Left ventricle myocardium superior (tissue), 1 donor: ENCODE data around the gene DEGS2. TPM values are rescaled to one million over a fixed set of nuclear protein-coding genes. Genes with fewer than 3 reads are reported as not detected.

ENCODE experiments used
- ATAC-seq: fragments of 200-7000 bp; cut with Tn5 transposase; one replicate; pipeline ENCODE4 v1.9.1; 2020; ENCODE audit warnings: mild to moderate bottlenecking, moderate library complexity
- DNase-seq: peaks from one replicate; pipeline ENCODE4 v3.0.0-alpha.2; 2020
- intact Hi-C: fragments of 100-400 bp; cut with micrococcal nuclease; formaldehyde crosslinking; loops from one replicate; pipeline ENCODE4 v1.11.0; 2022
- total RNA-seq: library from RNA; stranded (reverse); fragmentation: NEBNext Ultra II Directional; extraction: Animal tissue kit (Norgen Biotek cat#: 25700); gene quantifications from one replicate; pipeline ENCODE4 v1.2.1, GENCODE V29; 2021
- donor health status: DM: no; HTN: yes; CAD: no; lungs with severe emphysema.

DEGS2 gene
- total RNA-seq, 1 donor from 2014 or later, result not detected

GRCh38 chr14:100138082-100138787 is 21.2 kb downstream of the DEGS2 start:
- ATAC-seq (no peak), DNase-seq (no peak)
- intact Hi-C loops, result no loop called here

DNA sequence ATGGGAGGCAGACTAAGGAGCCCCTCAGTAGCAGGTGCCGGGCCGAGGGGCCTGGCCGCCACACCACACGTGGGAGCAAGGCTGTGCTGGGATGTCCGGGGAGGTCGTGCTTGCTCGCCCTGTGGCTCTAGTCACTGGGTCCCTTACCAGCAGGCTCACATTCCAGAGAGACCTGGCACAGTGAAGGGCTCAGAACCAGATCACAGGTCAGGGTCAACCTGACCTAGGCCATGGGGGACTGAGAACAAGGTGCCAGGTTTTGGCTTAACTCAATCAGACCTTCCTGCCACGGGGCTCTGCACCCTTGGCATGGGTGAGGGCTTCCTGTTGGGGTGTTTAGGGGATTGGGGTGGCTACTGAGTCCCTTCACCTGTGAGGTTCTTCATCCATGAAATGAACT is 22.3 kb downstream of the DEGS2 start:
- DNase-seq (no peak), ATAC-seq (no peak)
- intact Hi-C loops, result no loop called here

DNA sequence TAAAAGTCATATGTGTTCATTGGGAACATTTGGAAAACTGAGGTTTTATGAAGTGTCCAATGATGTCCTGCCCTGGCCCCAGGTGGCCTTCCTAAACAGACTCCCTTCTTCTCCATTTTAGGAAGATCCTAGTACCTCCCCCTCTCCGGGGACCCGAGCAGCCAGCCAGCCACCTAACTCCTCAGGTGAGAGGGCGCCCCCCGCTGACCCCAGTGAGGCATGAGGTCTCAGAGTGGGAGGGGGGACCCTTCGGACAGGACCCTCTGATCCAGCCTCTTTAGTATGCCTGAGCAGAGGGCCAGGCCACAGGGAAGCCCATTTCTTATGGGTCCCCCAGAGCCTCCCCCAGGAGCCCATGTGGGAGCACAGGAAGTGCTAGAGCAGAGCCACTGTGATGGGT is 23.7 kb downstream of the DEGS2 start:
- intact Hi-C loops, result no loop called here
- no peak for DNase-seq
- no peak for ATAC-seq

GRCh38 chr14:100135073-100135472 is 24.4 kb downstream of the DEGS2 start:
- intact Hi-C loops, result no loop called here
- no peak for ATAC-seq

GRCh38 chr14:100134586-100134985 is 24.9 kb downstream of the DEGS2 start:
- no peak for DNase-seq
- ATAC-seq, result no peak
- intact Hi-C loops, result no loop called here

More at GRCh38 chr14:100135073-100135472, 24.4 kb downstream of the DEGS2 start:
- DNase-seq, result no peak

DNA sequence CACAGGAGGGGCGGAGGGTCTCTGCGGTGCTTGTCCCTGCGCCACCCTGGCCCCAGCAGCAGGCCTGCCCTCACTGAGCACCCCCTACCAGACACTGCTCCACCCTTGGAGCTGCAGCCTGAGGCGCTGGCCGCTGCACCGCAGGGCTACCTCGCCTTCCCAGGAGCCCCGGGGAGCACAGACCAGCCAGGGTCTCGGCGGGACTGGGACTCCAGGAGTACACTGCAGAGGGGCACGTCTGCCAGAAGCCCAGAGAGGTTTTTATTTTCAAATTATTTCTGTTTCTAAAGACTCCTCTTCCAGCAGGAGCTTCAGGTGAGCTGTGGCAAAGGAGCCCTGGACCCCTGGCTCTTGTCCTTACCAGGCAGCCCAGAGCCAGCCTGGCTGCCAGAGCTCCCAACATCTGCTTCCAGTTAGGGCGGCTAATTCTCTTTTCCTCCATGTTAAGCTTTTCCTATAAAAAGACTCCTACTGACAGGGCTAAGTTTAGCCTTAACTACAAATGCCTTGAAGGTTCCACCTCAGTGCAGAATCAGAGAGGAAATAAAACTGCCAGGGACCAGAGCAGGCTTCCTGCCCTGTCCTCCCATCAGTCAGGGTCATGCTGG is 26.4 kb downstream of the DEGS2 start:
- ATAC-seq, result no peak

GRCh38 chr14:100132161-100132902 is 27.1 kb downstream of the DEGS2 start:
- ATAC-seq, result peak; percentile 28
- no peak for DNase-seq
- intact Hi-C loops, result no loop called here

More for the DNA sequence above, 26.4 kb downstream of the DEGS2 start:
- intact Hi-C loops, result no loop called here
- DNase-seq, result no peak

DNA sequence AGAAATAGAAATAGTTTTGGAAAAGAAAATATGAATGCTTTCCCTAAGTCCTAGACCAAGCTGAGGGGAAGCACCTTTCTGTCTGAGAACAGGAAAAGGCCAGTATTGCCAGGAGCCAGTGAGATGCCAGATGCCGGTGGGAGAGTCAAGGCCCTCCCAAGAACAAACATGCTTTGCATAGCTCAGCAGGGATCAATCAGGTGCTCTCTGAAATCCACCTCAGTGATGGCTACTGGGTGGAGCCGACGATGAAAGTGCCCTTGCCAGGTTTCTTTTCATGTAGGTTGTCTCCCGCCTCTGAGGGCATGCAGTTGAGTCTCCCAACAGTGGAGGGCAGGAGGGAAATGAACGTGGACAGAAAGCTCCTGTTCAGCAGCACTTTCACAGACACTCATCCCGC is 28.3 kb downstream of the DEGS2 start:
- intact Hi-C loops, result no loop called here
- ATAC-seq, result no peak
- DNase-seq, result no peak

DNA sequence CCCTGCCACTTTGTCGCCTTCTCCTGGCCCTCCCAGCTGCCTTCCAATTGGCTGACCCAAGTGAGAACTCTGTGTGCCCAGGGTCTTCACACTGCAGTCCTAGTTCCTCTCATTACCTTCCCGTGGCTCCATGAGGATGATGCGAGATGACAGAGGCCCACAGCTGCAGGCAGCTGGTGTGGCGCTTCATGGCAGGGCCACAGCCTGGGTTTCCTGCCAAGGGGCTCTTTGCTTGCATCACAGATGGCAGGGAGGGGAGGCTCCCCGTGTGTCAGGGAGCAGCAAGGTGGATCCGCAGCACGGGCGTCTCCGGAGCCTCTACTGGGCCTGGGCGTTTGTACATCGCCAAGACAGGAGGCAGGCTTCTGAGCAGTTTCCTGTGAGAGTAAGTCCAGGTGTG is 28.9 kb downstream of the DEGS2 start:
- ATAC-seq (no peak), DNase-seq (no peak)
- intact Hi-C loops, result no loop called here

GRCh38 chr14:100129161-100129589 is 30.3 kb downstream of the DEGS2 start:
- ATAC-seq (peak; percentile 74), DNase-seq (no peak)
- intact Hi-C loops, result no loop called here

GRCh38 chr14:100128688-100129087 is 30.8 kb downstream of the DEGS2 start:
- ATAC-seq (peak; percentile 14), DNase-seq (no peak)
- intact Hi-C loops, result no loop called here

DNA sequence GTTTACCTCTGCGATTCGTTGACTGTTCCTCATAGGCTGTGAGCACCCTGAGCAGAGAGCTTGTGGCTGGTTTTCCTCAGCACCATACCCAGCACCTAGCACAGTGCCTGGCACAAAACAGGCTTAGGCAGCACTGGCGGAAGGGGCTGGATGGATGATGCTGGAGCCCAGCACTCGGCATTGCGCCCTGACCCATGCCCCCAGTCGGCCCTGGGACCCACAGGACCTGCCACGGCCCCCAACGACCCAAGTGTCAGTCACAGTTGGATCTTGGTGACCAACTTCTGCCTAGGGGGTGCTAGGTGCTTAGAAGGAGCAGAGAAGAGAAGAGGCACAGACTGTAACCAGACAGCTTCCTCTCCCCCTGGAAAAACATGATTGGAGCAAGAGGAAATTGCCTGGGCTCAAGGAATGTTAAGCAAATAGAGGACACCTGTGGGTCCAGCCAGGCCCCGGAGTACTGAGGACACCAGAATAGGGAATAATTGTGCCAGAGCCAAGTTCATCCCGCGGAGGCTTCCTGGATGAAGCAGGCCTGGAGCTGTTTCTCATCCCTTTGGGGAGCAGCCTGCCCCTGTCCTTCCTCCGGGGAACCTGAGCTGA is 31.5 kb downstream of the DEGS2 start:
- intact Hi-C loops, result no loop called here
- ATAC-seq (no peak), DNase-seq (no peak)

- intact Hi-C loops, result no loop called here
- no peak for DNase-seq
- ATAC-seq, result no peak
Observed at GRCh38 chr14:100126401-100126800, 33.0 kb downstream of the DEGS2 start.

- intact Hi-C loops, result no loop called here
- no peak for DNase-seq
- no peak for ATAC-seq
Observed at GRCh38 chr14:100124551-100125088, 34.8 kb downstream of the DEGS2 start.

DNA sequence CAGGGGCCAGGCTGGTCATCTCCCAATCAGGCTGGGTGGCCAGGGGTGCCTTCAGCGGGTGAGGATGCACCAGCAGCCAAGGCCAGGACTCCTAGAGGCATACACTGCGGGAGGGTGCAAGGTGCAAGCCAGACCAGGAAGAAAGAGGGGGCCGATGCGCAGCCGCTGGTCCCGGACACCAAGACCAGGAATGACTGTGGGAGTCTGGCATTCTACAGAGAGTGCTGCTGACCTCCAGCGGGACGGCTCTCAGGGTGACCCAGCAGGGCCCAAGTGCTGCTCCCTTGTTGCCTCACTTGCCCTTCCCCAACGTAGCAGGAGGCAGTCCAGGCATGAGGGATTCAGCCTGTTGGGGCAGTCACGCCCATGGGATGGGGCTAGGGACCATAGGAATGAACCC is 35.8 kb downstream of the DEGS2 start:
- ATAC-seq, result no peak
- no peak for DNase-seq
- intact Hi-C loops, result no loop called here

DNA sequence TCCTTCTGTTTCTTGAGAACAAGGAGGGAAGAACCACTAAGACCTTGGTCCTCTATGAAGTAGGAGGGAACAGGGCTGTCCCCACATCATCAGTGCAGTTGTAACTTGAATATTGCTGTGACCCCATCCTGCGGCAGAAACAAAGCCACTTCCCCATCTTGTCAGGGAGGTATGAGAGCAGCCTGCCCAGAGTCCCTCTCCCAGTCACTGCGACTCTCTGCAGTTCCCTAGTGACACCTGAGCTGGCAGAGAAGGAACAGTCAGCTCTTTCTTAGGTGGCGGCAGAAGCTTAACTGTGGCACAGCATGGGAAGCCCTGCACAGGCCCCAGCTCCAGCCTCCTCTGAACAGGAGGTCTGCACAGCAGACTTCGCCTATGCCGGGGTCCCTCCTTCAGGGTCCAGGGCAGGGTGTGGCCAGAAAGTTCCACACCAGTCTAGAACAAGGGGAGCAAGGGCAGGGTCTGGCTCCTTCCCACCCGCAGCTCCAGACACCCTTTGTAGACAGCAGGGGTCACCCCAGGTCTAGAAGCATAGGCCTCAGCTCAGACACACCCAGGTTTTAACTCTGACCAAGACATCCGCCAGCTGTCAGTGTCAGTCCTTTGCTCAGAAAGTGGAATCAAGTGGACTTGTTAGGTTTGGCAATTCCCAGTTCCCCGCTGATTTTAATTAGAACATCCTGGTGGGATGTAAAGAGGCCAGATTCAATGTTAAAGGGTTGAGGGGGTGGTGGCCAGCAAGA is 36.8 kb downstream of the DEGS2 start:
- ATAC-seq, result peak; percentile 44
- intact Hi-C loops, result no loop called here
- DNase-seq, result no peak

DNA sequence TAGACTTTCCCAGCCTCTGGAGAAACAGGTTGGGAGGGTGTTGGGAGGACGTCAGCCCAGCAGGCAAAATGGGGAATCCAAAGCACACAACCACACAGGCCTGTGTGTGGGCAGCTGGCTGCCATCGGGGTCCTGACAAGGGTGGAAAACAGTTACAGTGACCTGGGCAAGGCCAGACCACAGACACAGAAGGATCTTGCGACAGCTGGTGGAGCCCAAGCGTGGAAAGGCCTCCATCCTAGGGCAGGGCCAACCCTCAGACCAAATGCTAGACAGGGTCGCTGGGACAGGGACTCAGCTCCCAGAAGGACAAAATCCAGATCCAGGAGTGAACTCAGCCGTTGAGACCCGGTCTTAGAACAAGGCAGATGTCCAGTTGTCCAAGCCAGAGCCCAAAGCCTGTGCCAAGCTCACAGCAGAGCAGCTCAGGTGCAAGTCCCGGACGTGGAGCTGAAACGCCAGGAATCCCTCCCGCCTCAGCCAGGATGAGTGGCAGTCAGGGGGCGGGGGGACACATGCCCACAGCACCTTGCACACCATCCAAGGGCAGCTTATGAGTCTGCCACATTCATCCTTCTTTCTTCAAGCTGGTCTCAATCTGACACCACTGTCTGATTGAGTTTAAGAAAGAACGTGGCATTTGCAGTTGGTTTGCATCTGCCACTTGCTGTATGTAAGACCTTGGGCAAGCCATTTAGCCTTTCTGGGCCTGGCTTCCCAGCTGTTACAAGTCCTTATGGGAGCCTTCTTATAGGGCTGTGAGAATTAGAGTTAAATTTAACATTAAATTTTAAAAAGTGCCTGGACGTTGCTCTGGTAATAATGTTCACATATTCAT is 37.6 kb downstream of the DEGS2 start:
- intact Hi-C loops, result no loop called here
- no peak for DNase-seq
- no peak for ATAC-seq
